OCI-LY1 (cell line): ENCODE results near the gene TNFRSF17.

ENCODE experiments used
- EZH2 ChIP-seq: fragments of 200-600 bp; sonication (generic), shearing (Covaris generic); IDR thresholded peaks from 2 replicates; pipeline ENCODE4 v1.8.0; 2017; ENCODE audit warnings: borderline replicate concordance, mixed run types, mild to moderate bottlenecking, antibody characterized with exemption, low read length, moderate library complexity, mixed read lengths
- TF ChIP-seq, protein P1 (sequence below): fragments of 200-600 bp; sonication (generic), shearing (Covaris generic); IDR thresholded peaks from 2 replicates; pipeline ENCODE4 v1.5.1; 2017; ENCODE audit warnings: mild to moderate bottlenecking, antibody characterized with exemption, low read length, moderate library complexity, mixed read lengths

DNA sequence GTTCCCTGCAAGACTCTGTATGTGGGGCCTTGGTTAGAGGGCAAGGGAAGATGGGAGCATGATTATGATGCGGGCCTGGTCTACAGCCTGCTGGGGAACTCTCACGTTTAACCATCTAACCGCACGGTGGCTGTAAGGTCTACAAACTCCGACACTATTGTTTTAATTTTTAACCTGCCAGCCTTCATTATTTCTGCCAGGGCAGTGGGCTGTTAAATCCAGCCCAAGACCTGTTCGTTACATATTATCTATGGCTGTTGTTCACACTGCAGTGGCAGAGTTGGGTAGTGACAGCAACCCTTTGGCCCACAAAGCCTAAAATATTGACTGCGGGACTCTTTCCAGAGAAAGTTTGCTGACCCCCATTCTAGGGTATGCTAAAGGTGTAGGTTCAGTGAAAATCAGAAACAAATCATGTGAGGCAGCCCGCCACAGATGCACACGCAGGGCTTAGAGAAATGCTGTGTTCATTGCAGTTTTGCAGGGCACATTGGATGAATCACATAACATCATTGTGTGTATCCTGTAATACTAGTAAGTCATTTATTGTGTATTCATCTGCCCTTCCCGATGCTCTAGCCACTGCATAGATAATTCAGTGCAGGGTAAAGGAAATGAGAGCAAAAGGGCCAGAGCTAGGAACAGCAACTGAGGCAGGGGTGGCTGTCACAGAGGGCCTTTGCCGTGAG is 25.8 kb downstream of the TNFRSF17 start:
- TF ChIP-seq, protein P1, sequence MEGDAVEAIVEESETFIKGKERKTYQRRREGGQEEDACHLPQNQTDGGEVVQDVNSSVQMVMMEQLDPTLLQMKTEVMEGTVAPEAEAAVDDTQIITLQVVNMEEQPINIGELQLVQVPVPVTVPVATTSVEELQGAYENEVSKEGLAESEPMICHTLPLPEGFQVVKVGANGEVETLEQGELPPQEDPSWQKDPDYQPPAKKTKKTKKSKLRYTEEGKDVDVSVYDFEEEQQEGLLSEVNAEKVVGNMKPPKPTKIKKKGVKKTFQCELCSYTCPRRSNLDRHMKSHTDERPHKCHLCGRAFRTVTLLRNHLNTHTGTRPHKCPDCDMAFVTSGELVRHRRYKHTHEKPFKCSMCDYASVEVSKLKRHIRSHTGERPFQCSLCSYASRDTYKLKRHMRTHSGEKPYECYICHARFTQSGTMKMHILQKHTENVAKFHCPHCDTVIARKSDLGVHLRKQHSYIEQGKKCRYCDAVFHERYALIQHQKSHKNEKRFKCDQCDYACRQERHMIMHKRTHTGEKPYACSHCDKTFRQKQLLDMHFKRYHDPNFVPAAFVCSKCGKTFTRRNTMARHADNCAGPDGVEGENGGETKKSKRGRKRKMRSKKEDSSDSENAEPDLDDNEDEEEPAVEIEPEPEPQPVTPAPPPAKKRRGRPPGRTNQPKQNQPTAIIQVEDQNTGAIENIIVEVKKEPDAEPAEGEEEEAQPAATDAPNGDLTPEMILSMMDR: no peak
- no peak for TF ChIP-seq EZH2
